Glutamatergic neuron (in vitro differentiated cells): Measurements from ENCODE around the gene BRD4. TPM values are rescaled to one million over a fixed set of nuclear protein-coding genes. Genes with fewer than 3 reads are reported as not detected.

Experiments
- DNase-seq: peaks from one replicate; pipeline ENCODE4 v3.0.0; 2022
- H3K27ac Mint-ChIP-seq: one replicate; pipeline ENCODE4 v1.8.0; 2020; ENCODE audit warnings: mild to moderate bottlenecking, mixed read lengths, inconsistent platforms; ENCODE audit not compliant: unreplicated experiment
- H3K27me3 Mint-ChIP-seq: one replicate; pipeline ENCODE4 v1.8.0; 2020; ENCODE audit warnings: mild to moderate bottlenecking, moderate library complexity, mixed read lengths, inconsistent platforms; ENCODE audit not compliant: unreplicated experiment
- H3K36me3 Mint-ChIP-seq: one replicate; pipeline ENCODE4 v1.8.0; 2020; ENCODE audit warnings: mild to moderate bottlenecking, mixed read lengths, inconsistent platforms; ENCODE audit not compliant: unreplicated experiment
- H3K4me1 Mint-ChIP-seq: one replicate; pipeline ENCODE4 v1.8.0; 2020; ENCODE audit warnings: mild to moderate bottlenecking, low read depth, mixed read lengths, inconsistent platforms; ENCODE audit not compliant: unreplicated experiment
- H3K4me3 Mint-ChIP-seq: one replicate; pipeline ENCODE4 v1.8.0; 2020; ENCODE audit warnings: mild to moderate bottlenecking, mixed read lengths, inconsistent platforms; ENCODE audit not compliant: unreplicated experiment
- H3K9me3 Mint-ChIP-seq: one replicate; pipeline ENCODE4 v1.8.0; 2020; ENCODE audit warnings: mild to moderate bottlenecking, moderate library complexity, mixed read lengths, inconsistent platforms; ENCODE audit not compliant: unreplicated experiment
- CTCF ChIP-seq: fragments of 200-600 bp; sonication (generic); IDR thresholded peaks from one replicate; pipeline ENCODE4 v1.5.0; 2021; ENCODE audit not compliant: partially characterized antibody, unreplicated experiment
- total RNA-seq: library from RNA; stranded (reverse); fragmentation: NEBNext Ultra II Directional; extraction: Animal tissue kit (Norgen Biotek cat#: 25700); gene quantifications from one replicate; pipeline ENCODE4 v1.2.1, GENCODE V29; 2021; ENCODE audit not compliant: unreplicated experiment

The BRD4 gene
- total RNA-seq, 1 donor from 2014 or later: 162 TPM

- Mint-ChIP-seq H3K27ac (no peak overlapping the region), H3K4me1 (peaks cover 13% of the 10 kb centered on the region), H3K27me3 (peaks cover 22% of the 10 kb centered on the region), H3K9me3 (peaks cover 19% of the 10 kb centered on the region), H3K36me3 (peaks cover 11% of the 10 kb centered on the region), H3K4me3 (no peak overlapping the region)
- no peak for TF ChIP-seq CTCF
- DNase-seq: no peak
These were observed 88.1 kb downstream of the BRD4 start for GRCh38 chr19:15244106-15244803.

GRCh38 chr19:15243236-15243957, 88.9 kb downstream of the BRD4 start:
- H3K27me3 Mint-ChIP-seq: peaks cover 22% of the 10 kb centered on the region
- peaks cover 12% of the 10 kb centered on the region for H3K4me1 Mint-ChIP-seq
- no peak for TF ChIP-seq CTCF
- H3K27ac Mint-ChIP-seq: peak overlapping the region; percentile 59
- no peak overlapping the region for H3K4me3 Mint-ChIP-seq
- peaks cover 11% of the 10 kb centered on the region for H3K36me3 Mint-ChIP-seq
- peaks cover 19% of the 10 kb centered on the region for H3K9me3 Mint-ChIP-seq
- no peak for DNase-seq

DNA sequence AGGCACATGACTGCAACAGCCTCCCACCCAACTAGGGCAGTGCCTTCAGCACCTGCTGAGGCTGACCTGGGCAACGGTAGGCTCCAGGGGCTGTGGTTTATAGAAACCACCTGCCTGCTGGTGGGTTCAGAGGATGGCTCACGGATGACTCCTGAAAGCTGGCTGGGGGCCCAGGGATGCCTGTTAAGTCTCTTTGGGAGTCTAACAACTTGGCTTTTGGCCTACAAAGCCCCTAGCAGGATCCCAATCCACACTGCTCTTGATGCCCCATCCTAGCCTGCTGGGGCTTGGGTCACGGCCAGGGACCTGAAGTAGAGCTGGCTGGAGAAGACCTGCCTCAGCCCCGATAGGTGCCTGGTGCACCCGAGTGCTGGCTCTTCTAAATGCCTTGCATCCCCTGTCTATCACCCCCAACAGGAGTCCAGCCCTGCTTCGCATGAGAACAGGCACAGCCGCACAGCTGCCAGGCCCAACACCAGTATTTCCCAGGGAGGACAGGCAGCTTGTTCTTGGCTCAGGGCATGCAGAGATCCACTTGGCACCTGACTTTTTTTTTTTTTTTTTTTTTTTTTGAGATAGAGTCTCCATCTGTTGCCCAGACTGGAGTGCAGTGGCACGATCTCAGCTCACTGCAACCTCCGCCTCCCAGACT, 91.0 kb downstream of the BRD4 start:
- Mint-ChIP-seq H3K9me3 (peaks cover 18% of the 10 kb centered on the region), H3K4me1 (peaks cover 6% of the 10 kb centered on the region), H3K36me3 (peaks cover 11% of the 10 kb centered on the region), H3K27me3 (peaks cover 19% of the 10 kb centered on the region), H3K4me3 (no peak overlapping the region), H3K27ac (no peak overlapping the region)
- no peak for TF ChIP-seq CTCF
- no peak for DNase-seq

GRCh38 chr19:15240515-15240914, 91.8 kb downstream of the BRD4 start:
- peaks cover 11% of the 10 kb centered on the region for H3K36me3 Mint-ChIP-seq
- H3K27me3 Mint-ChIP-seq: peaks cover 14% of the 10 kb centered on the region

More at GRCh38 chr19:15240515-15240914, 91.8 kb downstream of the BRD4 start:
- Mint-ChIP-seq H3K4me3 (no peak overlapping the region), H3K9me3 (peaks cover 16% of the 10 kb centered on the region), H3K4me1 (peaks cover 3% of the 10 kb centered on the region), H3K27ac (no peak overlapping the region)
- DNase-seq: no peak
- no peak for TF ChIP-seq CTCF
